Testis (tissue), 2 donors: ENCODE results near the gene MPHOSPH9.

Experiments used
- POLR2A ChIP-seq: fragments of 450-650 bp; IDR thresholded peaks from one replicate; pipeline ENCODE4 v1.6.1; 2017; ENCODE audit warnings: antibody characterized with exemption, mild to moderate bottlenecking, moderate library complexity
- TF ChIP-seq, protein P1 (sequence below), 3 experiments: fragments of 450-650 bp in 2 of 3; fragments of 200-600 bp in 1 of 3; sonication (generic) in 1 of 3; IDR thresholded peaks; one replicate each; pipeline ENCODE4 v1.5.1; 2016 to 2019; ENCODE audit warnings: antibody characterized with exemption in 3 of 3, mild to moderate bottlenecking in 2 of 3, moderate library complexity in 1 of 3

- TF ChIP-seq, protein P1, sequence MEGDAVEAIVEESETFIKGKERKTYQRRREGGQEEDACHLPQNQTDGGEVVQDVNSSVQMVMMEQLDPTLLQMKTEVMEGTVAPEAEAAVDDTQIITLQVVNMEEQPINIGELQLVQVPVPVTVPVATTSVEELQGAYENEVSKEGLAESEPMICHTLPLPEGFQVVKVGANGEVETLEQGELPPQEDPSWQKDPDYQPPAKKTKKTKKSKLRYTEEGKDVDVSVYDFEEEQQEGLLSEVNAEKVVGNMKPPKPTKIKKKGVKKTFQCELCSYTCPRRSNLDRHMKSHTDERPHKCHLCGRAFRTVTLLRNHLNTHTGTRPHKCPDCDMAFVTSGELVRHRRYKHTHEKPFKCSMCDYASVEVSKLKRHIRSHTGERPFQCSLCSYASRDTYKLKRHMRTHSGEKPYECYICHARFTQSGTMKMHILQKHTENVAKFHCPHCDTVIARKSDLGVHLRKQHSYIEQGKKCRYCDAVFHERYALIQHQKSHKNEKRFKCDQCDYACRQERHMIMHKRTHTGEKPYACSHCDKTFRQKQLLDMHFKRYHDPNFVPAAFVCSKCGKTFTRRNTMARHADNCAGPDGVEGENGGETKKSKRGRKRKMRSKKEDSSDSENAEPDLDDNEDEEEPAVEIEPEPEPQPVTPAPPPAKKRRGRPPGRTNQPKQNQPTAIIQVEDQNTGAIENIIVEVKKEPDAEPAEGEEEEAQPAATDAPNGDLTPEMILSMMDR (IDR thresholded peaks at IDR 0.05): no peak
- TF ChIP-seq POLR2A: no peak
Observed at GRCh38 chr12:123267991-123268843, 35.3 kb upstream of the MPHOSPH9 start.
